Adrenal gland (tissue), 12 donors: ENCODE results near the gene SPON2. TPM values are rescaled to one million over a fixed set of nuclear protein-coding genes. Genes with fewer than 3 reads are reported as not detected.

Experiments
- DNase-seq, 7 donors: peaks; one replicate each; pipeline ENCODE4 v3.0.0-alpha.2; 2019 to 2020
- H3K27ac ChIP-seq, 5 donors: fragments of 200-600 bp; sonication (generic) in 4 of 5; 1 replicate in 3 of 5; 2 replicates in 2 of 5; pipeline versions ENCODE4 v1.5.1 to v1.8.0; 2016 to 2020; ENCODE audit warnings: mild to moderate bottlenecking in 1 of 5
- H3K27me3 ChIP-seq: fragments of 200-600 bp; 2 replicates; pipeline ENCODE4 v1.8.0; 2021
- H3K36me3 ChIP-seq, 2 donors: fragments of 200-600 bp; replicated peaks in 1 of 2; 1 replicate in 1 of 2; 2 replicates in 1 of 2; pipeline versions ENCODE4 v1.5.1 to v1.8.0; 2018 to 2022
- H3K4me1 ChIP-seq, 2 donors: fragments of 200-600 bp; replicated peaks in 1 of 2; 1 replicate in 1 of 2; 2 replicates in 1 of 2; pipeline versions ENCODE4 v1.5.1 to v1.8.0; 2018 to 2021
- H3K4me3 ChIP-seq, 4 donors: fragments of 200-600 bp; sonication (generic) in 3 of 4; one replicate each; pipeline ENCODE4 v1.5.1; 2016 to 2018
- H3K9me3 ChIP-seq, 3 donors: fragments of 200-600 bp; sonication (generic) in 1 of 3; replicated peaks in 1 of 3; 1 replicate in 2 of 3; 2 replicates in 1 of 3; pipeline versions ENCODE4 v1.5.1 to v1.8.0; 2016 to 2021
- CTCF ChIP-seq, 6 experiments: fragments of 450-650 bp in 4 of 6; fragments of 200-600 bp in 2 of 6; sonication (generic) in 1 of 6; IDR thresholded peaks; 1 replicate in 5 of 6; 2 replicates in 1 of 6; pipeline versions ENCODE4 v1.5.1 to v1.8.0; 2016 to 2021; ENCODE audit warnings: antibody characterized with exemption in 6 of 6, mild to moderate bottlenecking in 2 of 6, moderate library complexity in 1 of 6
- POLR2A ChIP-seq, 2 donors: fragments of 450-650 bp; IDR thresholded peaks; one replicate each; pipeline ENCODE4 v1.6.1; 2017; ENCODE audit warnings: antibody characterized with exemption in 2 of 2, mild to moderate bottlenecking in 2 of 2, moderate library complexity in 1 of 2
- WGBS, 4 donors: extraction: QIAGEN DNeasy Blood & Tissue Kit in 2 of 4; methylation state at CpG; one replicate each; pipeline versions ENCODE4 v1.1.5 to v1.1.7; 2013 to 2017; 5-methylcytosine and 5-hydroxymethylcytosine counted together
- intact Hi-C, 2 donors: fragments of 100-400 bp; cut with DNase I; formaldehyde crosslinking; loops; one replicate each; pipeline versions ENCODE4 v1.14.1 to v1.15.0; 2022 to 2023
- polyA plus RNA-seq, 3 donors: library from polyadenylated mRNA; stranded (reverse); fragments of 200-250 nt in 2 of 3; fragments of 350-450 nt in 1 of 3; fragmentation: Illumina TruSeq in 1 of 3; extraction: RNeasy Lipid Tissue Mini Kit (QIAGEN cat#74804) in 1 of 3; gene quantifications; one replicate each; pipeline ENCODE4 v1.2.3, GENCODE V29; 2013 to 2014
- total RNA-seq, 9 donors: library from RNA; depleted of rRNA in 4 of 9; stranded (reverse); fragments of >200 nt in 4 of 9; fragments of 120-200 nt in 1 of 9; fragmentation: NEBNext Ultra II Directional in 1 of 9; extraction: Animal tissue kit (Norgen Biotek cat#: 25700) in 1 of 9; gene quantifications; one replicate each; pipeline versions ENCODE4 v1.1.0 to v1.2.4, GENCODE V29; 2013 to 2023
- donor health status: healthy with polysubstance abuse.
- donor health status: Bipolar disorder and iron deficiency.
- donor health status: DM: yes; HTN: yes; CAD: no.
- donor health status: DM: no; HTN: no; CAD: no.
- donor health status: DM: no; HTN: no; CAD: no.
- donor health status: DM: yes; HTN: yes; CAD: no.

The SPON2 gene
- total and polyA plus RNA-seq, 12 donors = 4.1 to 206 (median 73.3) TPM

- Histone ChIP-seq H3K4me1 (peaks cover 12 to 23% of the 10 kb centered on the region in 2 donors), H3K4me3 (no peak overlapping the region), H3K27ac (no peak overlapping the region), H3K36me3 (no peaks in the 10 kb centered on the region), H3K9me3 (no peaks in the 10 kb centered on the region), H3K27me3 (peaks cover 14% of the 10 kb centered on the region)
- 32 to 53% (median 48%) methylated on average over 17 to 24 of the region's 24 CpGs for whole genome bisulfite sequencing, 4 donors
- no peak for TF ChIP-seq CTCF (IDR thresholded peaks at IDR 0.05)
- TF ChIP-seq POLR2A (IDR thresholded peaks at IDR 0.05) = peak in 1 of 2 donors; percentile 14
- DNase-seq = no peak
- intact Hi-C loops = loop anchor here (5.0 kb wide), 2 partner anchors 81 to 101 kb away; partner anchors contain the start of gene CTBP1 (in 1 of the 2)
These were observed 5.7 kb downstream of the SPON2 start for GRCh38 chr4:1166509-1167243.

- intact Hi-C loops = loop anchor here (5.0 kb wide), 2 partner anchors 82 to 102 kb away; partner anchors contain the start of gene CTBP1 (in 1 of the 2)
- DNase-seq = no peak
- H3K36me3 ChIP-seq = no peaks in the 10 kb centered on the region
- no peaks in the 10 kb centered on the region for H3K9me3 ChIP-seq
- H3K4me1 ChIP-seq = peaks cover 7 to 13% of the 10 kb centered on the region in 2 donors
- no peak overlapping the region for H3K27ac ChIP-seq
- H3K4me3 ChIP-seq = no peak overlapping the region
- TF ChIP-seq CTCF (IDR thresholded peaks at IDR 0.05) (no peak), POLR2A (IDR thresholded peaks at IDR 0.05) (no peak)
- WGBS, 4 donors = 83 to 94% (median 90%) methylated on average over 7 to 13 of the region's 13 CpGs
- no peaks in the 10 kb centered on the region for H3K27me3 ChIP-seq
These were observed 7.3 kb downstream of the SPON2 start for GRCh38 chr4:1164956-1165545.

GRCh38 chr4:1164444-1164843 lies 7.9 kb downstream of the SPON2 start:
- Histone ChIP-seq H3K4me1 (peaks cover 7 to 13% of the 10 kb centered on the region in 2 donors), H3K9me3 (no peaks in the 10 kb centered on the region), H3K27ac (no peak overlapping the region), H3K27me3 (no peaks in the 10 kb centered on the region), H3K4me3 (no peak overlapping the region), H3K36me3 (no peaks in the 10 kb centered on the region)
- DNase-seq = no peak
- TF ChIP-seq POLR2A (IDR thresholded peaks at IDR 0.05) (no peak), CTCF (IDR thresholded peaks at IDR 0.05) (no peak)
- WGBS, 4 donors = 94 to 100% (median 96%) methylated on average over 2 to 5 of the region's 5 CpGs
- intact Hi-C loops = no loop called here

- TF ChIP-seq CTCF (IDR thresholded peaks at IDR 0.05) (no peak), POLR2A (IDR thresholded peaks at IDR 0.05) (no peak)
These were observed 8.3 kb downstream of the SPON2 start for GRCh38 chr4:1164040-1164439.

More at GRCh38 chr4:1164040-1164439, 8.3 kb downstream of the SPON2 start:
- H3K4me3 ChIP-seq = no peak overlapping the region
- peaks cover 7 to 13% of the 10 kb centered on the region in 2 donors for H3K4me1 ChIP-seq
- no peaks in the 10 kb centered on the region for H3K27me3 ChIP-seq
- DNase-seq = no peak
- no peaks in the 10 kb centered on the region for H3K36me3 ChIP-seq
- 81 to 89% (median 85%) methylated on average over 4 of the region's 4 CpGs for WGBS, 4 donors
- no peak overlapping the region for H3K27ac ChIP-seq
- no peaks in the 10 kb centered on the region for H3K9me3 ChIP-seq
- intact Hi-C loops = no loop called here
